Gastrocnemius medialis (tissue), 4 donors: ENCODE measurements around the gene SLC7A6.

Source experiments
- CTCF ChIP-seq, 5 experiments: fragments of 450-650 bp in 3 of 5; fragments of 200-600 bp in 2 of 5; sonication (generic) in 2 of 5; IDR thresholded peaks in 4 of 5; conservative IDR thresholded peaks in 1 of 5; 1 replicate in 4 of 5; 2 replicates in 1 of 5; pipeline ENCODE4 v1.5.1; 2016 to 2019; ENCODE audit warnings: antibody characterized with exemption in 5 of 5, mild to moderate bottlenecking in 3 of 5, moderate library complexity in 3 of 5
- POLR2A ChIP-seq, 2 donors: fragments of 450-650 bp; IDR thresholded peaks; one replicate each; pipeline ENCODE4 v1.6.1; 2017; ENCODE audit warnings: antibody characterized with exemption in 2 of 2, mild to moderate bottlenecking in 2 of 2, moderate library complexity in 2 of 2

GRCh38 chr16:68299571-68300453, 35.5 kb downstream of the SLC7A6 start:
- no peak for TF ChIP-seq CTCF (IDR thresholded peaks at IDR 0.05 in 4 of 5, conservative IDR thresholded peaks at IDR 0.05 in 1 of 5)
- TF ChIP-seq POLR2A (IDR thresholded peaks at IDR 0.05) = no peak
